HG03135 (cell line): Measurements from ENCODE around the gene SLC10A7.
"Not testable (repeated sequence)": the region's sequence is repeated elsewhere in the genome, so short reads cannot be mapped to it uniquely, and the experiment has no call there.

ENCODE experiments used
- ATAC-seq: cut with Tn5 transposase; IDR thresholded peaks from one replicate; pipeline ENCODE4 v1.9.1; 2021; ENCODE audit warnings: mild to moderate bottlenecking, moderate library complexity; ENCODE audit not compliant: unreplicated experiment

The SLC10A7 gene

GRCh38 chr4:146368209-146368608, 153.5 kb downstream of the SLC10A7 start:
- no peak for ATAC-seq

- no peak for ATAC-seq
These were observed 154.4 kb downstream of the SLC10A7 start for GRCh38 chr4:146367347-146367746.

- ATAC-seq = no peak
These were observed 162.0 kb downstream of the SLC10A7 start for GRCh38 chr4:146359771-146360170.

GRCh38 chr4:146350114-146350513, 171.6 kb downstream of the SLC10A7 start:
- not testable (repeated sequence) for ATAC-seq

GRCh38 chr4:146349306-146349705, 172.4 kb downstream of the SLC10A7 start:
- ATAC-seq = no peak

GRCh38 chr4:146347822-146348221, 173.9 kb downstream of the SLC10A7 start:
- no peak for ATAC-seq

- ATAC-seq = no peak
These were observed 175.5 kb downstream of the SLC10A7 start for GRCh38 chr4:146346276-146346675.

- ATAC-seq = no peak
These were observed 178.0 kb downstream of the SLC10A7 start for GRCh38 chr4:146343776-146344175.

GRCh38 chr4:146343199-146343598, 178.5 kb downstream of the SLC10A7 start:
- peak; percentile 83 for ATAC-seq

GRCh38 chr4:146342600-146343192, 179.0 kb downstream of the SLC10A7 start:
- no peak for ATAC-seq

- ATAC-seq = no peak
These were observed 180.9 kb downstream of the SLC10A7 start for GRCh38 chr4:146340798-146341197.

GRCh38 chr4:146338512-146338911, 183.2 kb downstream of the SLC10A7 start:
- no peak for ATAC-seq

GRCh38 chr4:146336410-146336807, 185.3 kb downstream of the SLC10A7 start:
- no peak for ATAC-seq

- no peak for ATAC-seq
These were observed 185.9 kb downstream of the SLC10A7 start for GRCh38 chr4:146335763-146336409.

- ATAC-seq = no peak
These were observed 186.8 kb downstream of the SLC10A7 start for GRCh38 chr4:146334862-146335449.

- ATAC-seq = no peak
These were observed 187.9 kb downstream of the SLC10A7 start for GRCh38 chr4:146333895-146334262.

GRCh38 chr4:146333187-146333894, 188.4 kb downstream of the SLC10A7 start:
- peak; percentile 89 for ATAC-seq

GRCh38 chr4:146330392-146330791, 191.3 kb downstream of the SLC10A7 start:
- ATAC-seq = no peak

- no peak for ATAC-seq
These were observed 192.6 kb downstream of the SLC10A7 start for GRCh38 chr4:146329050-146329716.

GRCh38 chr4:146327859-146328650, 193.7 kb downstream of the SLC10A7 start:
- no peak for ATAC-seq
